DOHH2 (cell line): ENCODE results near the gene SESTD1.

ENCODE experiments used
- H3F3A ChIP-seq: fragments of 200-600 bp; sonication (generic), shearing (Covaris generic); 2 replicates; pipeline ENCODE4 v1.6.0; 2016; ENCODE audit warnings: antibody characterized with exemption, mild to moderate bottlenecking; ENCODE audit not compliant: control insufficient read depth, insufficient read depth
- H3K27ac ChIP-seq: fragments of 200-600 bp; sonication (generic); 2 replicates; pipeline ENCODE4 v1.5.1; 2014; ENCODE audit warnings: low read depth, mild to moderate bottlenecking, low read length, moderate library complexity
- H3K27me3 ChIP-seq: fragments of 200-600 bp; sonication (generic); 2 replicates; pipeline ENCODE4 v1.6.1; 2014; ENCODE audit warnings: mild to moderate bottlenecking, low read length, mixed read lengths; ENCODE audit not compliant: control insufficient read depth
- H3K36me3 ChIP-seq: fragments of 200-600 bp; sonication (generic); 2 replicates; pipeline ENCODE4 v1.6.1; 2014; ENCODE audit warnings: mild to moderate bottlenecking, low read length, moderate library complexity, mixed read lengths; ENCODE audit not compliant: control insufficient read depth
- H3K4me1 ChIP-seq: fragments of 200-600 bp; sonication (generic); 2 replicates; pipeline ENCODE4 v1.6.1; 2014; ENCODE audit warnings: mild to moderate bottlenecking, low read length, mixed read lengths; ENCODE audit not compliant: control insufficient read depth
- H3K4me2 ChIP-seq: fragments of 200-600 bp; sonication (generic); 2 replicates; pipeline ENCODE4 v1.6.0; 2014; ENCODE audit warnings: mild to moderate bottlenecking, low read length, moderate library complexity
- H3K4me3 ChIP-seq: fragments of 200-600 bp; sonication (generic); 2 replicates; pipeline ENCODE4 v1.5.1; 2014; ENCODE audit warnings: mild to moderate bottlenecking, low read length, mixed read lengths
- H3K79me2 ChIP-seq: fragments of 200-600 bp; sonication (generic); 2 replicates; pipeline ENCODE4 v1.6.1; 2014; ENCODE audit warnings: mild to moderate bottlenecking, low read length, mixed read lengths; ENCODE audit not compliant: control insufficient read depth
- H3K9me2 ChIP-seq: fragments of 200-600 bp; sonication (generic); replicated peaks from 2 replicates; pipeline ENCODE4 v1.6.1; 2014; ENCODE audit warnings: mild to moderate bottlenecking, low read length, mixed read lengths; ENCODE audit not compliant: control insufficient read depth
- H3K9me3 ChIP-seq: fragments of 200-600 bp; sonication (generic); 2 replicates; pipeline ENCODE4 v1.6.1; 2014; ENCODE audit warnings: antibody characterized with exemption, low read length, mixed read lengths; ENCODE audit not compliant: control insufficient read depth, insufficient read depth
- H4K20me1 ChIP-seq: fragments of 200-600 bp; sonication (generic); 2 replicates; pipeline ENCODE4 v1.6.0; 2014; ENCODE audit warnings: low read depth, mild to moderate bottlenecking, antibody characterized with exemption, low read length, moderate library complexity; ENCODE audit not compliant: control insufficient read depth, insufficient read depth
- EZH2phosphoT487 ChIP-seq: fragments of 200-600 bp; sonication (generic); IDR thresholded peaks from 2 replicates; pipeline ENCODE4 v1.6.1; 2017; ENCODE audit warnings: borderline replicate concordance, mild to moderate bottlenecking, antibody characterized with exemption, low read length, moderate library complexity, mixed read lengths
- TF ChIP-seq, protein P1 (sequence below): fragments of 200-600 bp; sonication (generic); IDR thresholded peaks from one replicate; pipeline ENCODE4 v1.5.1; 2014; ENCODE audit warnings: antibody characterized with exemption, mild to moderate bottlenecking, low read depth, low read length; ENCODE audit not compliant: poor library complexity, severe bottlenecking

SESTD1 gene

DNA sequence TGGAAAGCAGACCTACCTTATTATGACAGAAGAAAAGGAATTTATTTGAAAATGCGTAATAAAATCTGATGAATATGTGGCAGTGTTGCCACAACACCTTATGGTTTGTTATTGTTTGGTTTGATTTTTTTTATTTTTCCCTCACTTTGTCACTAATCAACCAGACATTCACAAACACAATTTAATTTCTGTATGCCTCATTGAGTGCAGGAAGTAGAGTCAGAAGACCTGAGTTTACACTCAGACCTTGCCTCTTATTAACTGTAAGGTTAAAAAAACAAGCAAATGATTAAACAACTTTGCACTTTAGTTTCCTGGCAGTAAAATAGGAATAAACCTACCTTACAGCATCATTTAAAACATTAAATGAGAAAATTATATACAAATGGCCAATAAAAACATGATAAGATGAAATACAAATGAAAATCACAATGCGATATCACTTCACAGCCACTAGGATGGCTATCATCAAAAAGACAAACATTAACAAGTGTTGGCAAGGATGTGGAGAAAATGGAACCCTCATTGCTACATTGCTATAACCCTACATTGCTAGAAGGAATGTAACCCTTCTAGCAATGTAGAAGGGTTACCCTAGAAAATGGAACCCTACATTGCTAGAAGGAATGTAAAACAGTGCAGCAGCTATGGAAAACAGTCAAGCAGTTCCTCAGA lies 3.3 kb downstream of the SESTD1 start:
- no peaks in the 10 kb centered on the region for H3K9me2 ChIP-seq
- H4K20me1 ChIP-seq = no peaks in the 10 kb centered on the region
- TF ChIP-seq, protein P1, sequence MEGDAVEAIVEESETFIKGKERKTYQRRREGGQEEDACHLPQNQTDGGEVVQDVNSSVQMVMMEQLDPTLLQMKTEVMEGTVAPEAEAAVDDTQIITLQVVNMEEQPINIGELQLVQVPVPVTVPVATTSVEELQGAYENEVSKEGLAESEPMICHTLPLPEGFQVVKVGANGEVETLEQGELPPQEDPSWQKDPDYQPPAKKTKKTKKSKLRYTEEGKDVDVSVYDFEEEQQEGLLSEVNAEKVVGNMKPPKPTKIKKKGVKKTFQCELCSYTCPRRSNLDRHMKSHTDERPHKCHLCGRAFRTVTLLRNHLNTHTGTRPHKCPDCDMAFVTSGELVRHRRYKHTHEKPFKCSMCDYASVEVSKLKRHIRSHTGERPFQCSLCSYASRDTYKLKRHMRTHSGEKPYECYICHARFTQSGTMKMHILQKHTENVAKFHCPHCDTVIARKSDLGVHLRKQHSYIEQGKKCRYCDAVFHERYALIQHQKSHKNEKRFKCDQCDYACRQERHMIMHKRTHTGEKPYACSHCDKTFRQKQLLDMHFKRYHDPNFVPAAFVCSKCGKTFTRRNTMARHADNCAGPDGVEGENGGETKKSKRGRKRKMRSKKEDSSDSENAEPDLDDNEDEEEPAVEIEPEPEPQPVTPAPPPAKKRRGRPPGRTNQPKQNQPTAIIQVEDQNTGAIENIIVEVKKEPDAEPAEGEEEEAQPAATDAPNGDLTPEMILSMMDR = peak; percentile 11
- TF ChIP-seq EZH2phosphoT487 = no peak
- H3K4me3 ChIP-seq = no peak overlapping the region
- no peak overlapping the region for H3K4me2 ChIP-seq
- no peak overlapping the region for H3K27ac ChIP-seq
- H3K27me3 ChIP-seq = peaks cover 7% of the 10 kb centered on the region
- peaks cover 7% of the 10 kb centered on the region for H3F3A ChIP-seq
- H3K36me3 ChIP-seq = peaks cover 5% of the 10 kb centered on the region; the same call in 1 of the 2 replicates
- peaks cover 17% of the 10 kb centered on the region for H3K4me1 ChIP-seq
- peaks cover 10% of the 10 kb centered on the region for H3K9me3 ChIP-seq
- peaks cover 58% of the 10 kb centered on the region for H3K79me2 ChIP-seq

DNA sequence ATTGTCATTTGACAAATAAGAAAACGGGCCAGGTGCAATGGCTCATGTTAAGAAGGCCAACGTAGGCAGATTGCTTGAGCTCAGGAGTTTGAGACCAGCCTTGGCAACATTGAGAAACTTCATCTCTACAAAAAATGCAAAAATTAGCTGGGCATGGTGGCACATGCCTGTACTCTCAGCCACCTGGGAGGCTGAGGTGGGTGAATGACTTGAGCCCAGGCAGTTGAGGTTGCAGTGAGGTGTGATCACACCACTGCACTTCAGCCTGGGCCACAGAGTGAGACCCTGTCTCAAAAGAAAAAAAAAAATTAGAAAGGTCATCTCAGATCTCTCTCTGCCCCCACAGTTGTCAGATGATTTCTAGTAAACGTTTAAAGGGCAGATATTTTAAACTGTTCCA lies 4.4 kb downstream of the SESTD1 start:
- Histone ChIP-seq H3K4me2 (no peak overlapping the region), H3K4me3 (no peak overlapping the region), H3K79me2 (peaks cover 58% of the 10 kb centered on the region), H3K27ac (no peak overlapping the region), H3K9me2 (no peaks in the 10 kb centered on the region), H3K36me3 (peaks cover 5% of the 10 kb centered on the region; the same call in 1 of the 2 replicates), H4K20me1 (no peaks in the 10 kb centered on the region), H3K9me3 (peaks cover 10% of the 10 kb centered on the region), H3F3A (peaks cover 1% of the 10 kb centered on the region; the same call in 1 of the 2 replicates), H3K27me3 (peaks cover 5% of the 10 kb centered on the region), H3K4me1 (peaks cover 16% of the 10 kb centered on the region)
- TF ChIP-seq EZH2phosphoT487 = no peak
- TF ChIP-seq, protein P1 = no peak

DNA sequence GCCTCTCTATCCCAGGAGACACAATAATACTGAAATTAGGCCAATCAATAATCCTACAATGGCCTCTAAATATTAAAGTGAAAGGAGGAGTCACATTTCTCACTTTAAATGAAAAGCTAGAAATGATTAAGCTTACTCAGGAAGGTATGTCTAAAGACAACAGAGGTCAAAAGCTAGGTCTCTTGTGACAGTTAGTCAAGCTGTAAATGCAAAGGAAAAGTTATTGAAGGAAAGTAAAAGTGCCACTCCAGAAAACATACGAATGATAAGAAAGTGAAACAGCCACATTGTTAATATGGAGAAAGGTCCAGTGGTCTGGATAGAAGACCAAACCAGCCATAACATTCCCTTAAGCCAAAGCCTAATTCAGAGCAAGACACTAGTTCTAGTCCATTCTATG lies 9.5 kb downstream of the SESTD1 start:
- Histone ChIP-seq H3K4me3 (no peak overlapping the region), H3K9me2 (no peaks in the 10 kb centered on the region), H4K20me1 (no peaks in the 10 kb centered on the region), H3F3A (no peaks in the 10 kb centered on the region), H3K4me1 (peaks cover 29% of the 10 kb centered on the region), H3K36me3 (no peaks in the 10 kb centered on the region), H3K79me2 (peaks cover 39% of the 10 kb centered on the region), H3K4me2 (no peak overlapping the region), H3K9me3 (no peaks in the 10 kb centered on the region), H3K27me3 (no peaks in the 10 kb centered on the region), H3K27ac (no peak overlapping the region)
- no peak for TF ChIP-seq EZH2phosphoT487
- TF ChIP-seq, protein P1 = no peak
